Nephron (organoid): ENCODE measurements around the gene TMEM134.
A peak's percentile ranks its signal among the peaks of the same experiment; 100 is the strongest.

Experiments
- H3K27ac Mint-ChIP-seq, 3 experiments: 2 replicates each; pipeline ENCODE4 v1.8.0; 2020; ENCODE audit warnings: mixed read lengths in 3 of 3, mild to moderate bottlenecking in 2 of 3, moderate library complexity in 1 of 3
- H3K27me3 Mint-ChIP-seq: 2 replicates; pipeline ENCODE4 v1.8.0; 2021; ENCODE audit warnings: low read depth, mild to moderate bottlenecking, moderate library complexity, mixed read lengths
- H3K36me3 Mint-ChIP-seq: 2 replicates; pipeline ENCODE4 v1.8.0; 2020; ENCODE audit warnings: low read depth, mixed read lengths
- H3K4me1 Mint-ChIP-seq: 2 replicates; pipeline ENCODE4 v1.8.0; 2020; ENCODE audit warnings: mixed read lengths
- H3K4me3 Mint-ChIP-seq, 3 experiments: 2 replicates each; pipeline ENCODE4 v1.8.0; 2020; ENCODE audit warnings: mild to moderate bottlenecking in 3 of 3, mixed read lengths in 3 of 3, moderate library complexity in 2 of 3
- H3K9me3 Mint-ChIP-seq: 2 replicates; pipeline ENCODE4 v1.8.0; 2020; ENCODE audit warnings: mixed read lengths
- TF ChIP-seq, protein P1 (sequence below), 3 experiments: fragments of 200-600 bp; sonication (generic); IDR thresholded peaks; one replicate each; pipeline ENCODE4 v1.5.0; 2021; ENCODE audit warnings: antibody characterized with exemption in 3 of 3; ENCODE audit not compliant: unreplicated experiment in 3 of 3

TMEM134 gene

DNA sequence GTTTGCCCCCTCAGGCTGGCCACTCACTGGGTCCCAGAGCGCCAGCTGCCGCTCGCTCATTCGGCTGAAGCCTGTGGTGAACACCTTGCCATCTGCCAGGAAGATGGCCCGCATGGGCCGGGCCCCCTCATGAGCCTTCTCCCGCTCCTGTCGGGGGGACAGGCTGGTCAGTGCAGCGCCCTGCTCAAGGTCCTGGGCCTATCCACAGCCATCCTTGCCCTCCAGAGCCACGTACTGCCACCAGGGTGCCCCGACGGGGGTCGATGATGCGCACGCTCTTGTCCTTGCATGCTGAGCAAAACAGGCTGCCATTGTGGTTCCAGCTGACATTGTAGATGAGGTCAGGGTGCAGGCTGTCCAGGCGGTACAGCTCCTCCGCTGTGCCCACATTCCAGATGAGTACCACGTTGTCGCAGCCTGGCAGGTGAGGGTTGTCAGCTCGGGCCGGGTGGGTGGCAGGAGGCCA is 27.9 kb downstream of the TMEM134 start:
- peaks cover 4% of the 10 kb centered on the region for H3K36me3 Mint-ChIP-seq

DNA sequence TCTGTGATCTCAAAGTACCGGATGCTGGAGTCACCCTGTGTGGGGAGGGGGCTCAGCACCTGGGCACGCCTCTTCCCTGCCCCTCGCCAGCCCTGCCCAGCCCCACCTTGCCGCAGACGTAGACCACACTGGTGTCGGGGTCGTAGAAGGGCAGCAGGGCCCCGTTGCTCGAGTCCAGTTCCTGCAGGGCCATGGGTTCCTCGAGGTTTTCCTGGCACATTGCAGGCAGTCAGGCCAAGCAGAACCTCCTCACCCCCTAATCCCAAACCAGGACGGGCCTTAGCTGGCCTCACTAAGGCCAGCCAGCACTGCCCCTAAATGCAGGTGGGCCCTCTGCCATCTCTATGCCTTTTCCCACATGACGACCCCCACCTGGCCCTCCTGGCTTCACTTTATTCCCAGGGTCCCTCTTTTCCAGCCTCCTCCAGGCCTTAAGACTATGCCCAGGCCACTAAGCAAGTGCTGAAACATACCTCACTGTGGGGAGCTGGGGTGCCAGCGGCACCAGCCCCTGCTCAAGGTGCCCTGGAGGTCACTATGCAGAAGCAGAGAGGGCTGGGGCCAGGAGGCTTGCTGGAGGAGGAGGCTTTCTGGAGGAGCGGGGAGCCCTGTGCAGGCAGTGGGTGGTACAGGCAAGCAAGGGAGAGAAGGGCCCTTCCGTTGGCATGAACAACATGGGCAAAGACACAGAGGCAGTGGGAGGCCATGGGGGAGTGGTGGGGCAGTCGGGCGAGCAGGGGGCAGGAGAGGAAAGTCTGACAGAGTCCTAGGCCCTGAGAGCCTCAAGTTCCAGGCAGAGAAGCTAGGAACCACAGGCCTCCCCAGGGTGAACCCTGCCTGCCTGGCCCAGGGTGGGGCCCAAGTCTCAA is 28.6 kb downstream of the TMEM134 start:
- Mint-ChIP-seq H3K9me3 (no peaks in the 10 kb centered on the region), H3K36me3 (peaks cover 4% of the 10 kb centered on the region), H3K4me1 (peaks cover 5% of the 10 kb centered on the region), H3K27me3 (no peaks in the 10 kb centered on the region), H3K4me3 (peak overlapping the region; percentile 50 to 54 (median 53)), H3K27ac (peak overlapping the region in 1 of 3 experiments; percentile 52)
- TF ChIP-seq, protein P1, sequence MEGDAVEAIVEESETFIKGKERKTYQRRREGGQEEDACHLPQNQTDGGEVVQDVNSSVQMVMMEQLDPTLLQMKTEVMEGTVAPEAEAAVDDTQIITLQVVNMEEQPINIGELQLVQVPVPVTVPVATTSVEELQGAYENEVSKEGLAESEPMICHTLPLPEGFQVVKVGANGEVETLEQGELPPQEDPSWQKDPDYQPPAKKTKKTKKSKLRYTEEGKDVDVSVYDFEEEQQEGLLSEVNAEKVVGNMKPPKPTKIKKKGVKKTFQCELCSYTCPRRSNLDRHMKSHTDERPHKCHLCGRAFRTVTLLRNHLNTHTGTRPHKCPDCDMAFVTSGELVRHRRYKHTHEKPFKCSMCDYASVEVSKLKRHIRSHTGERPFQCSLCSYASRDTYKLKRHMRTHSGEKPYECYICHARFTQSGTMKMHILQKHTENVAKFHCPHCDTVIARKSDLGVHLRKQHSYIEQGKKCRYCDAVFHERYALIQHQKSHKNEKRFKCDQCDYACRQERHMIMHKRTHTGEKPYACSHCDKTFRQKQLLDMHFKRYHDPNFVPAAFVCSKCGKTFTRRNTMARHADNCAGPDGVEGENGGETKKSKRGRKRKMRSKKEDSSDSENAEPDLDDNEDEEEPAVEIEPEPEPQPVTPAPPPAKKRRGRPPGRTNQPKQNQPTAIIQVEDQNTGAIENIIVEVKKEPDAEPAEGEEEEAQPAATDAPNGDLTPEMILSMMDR (IDR thresholded peaks at IDR 0.05; ENCODE audit: unreplicated experiment in 3 of 3) = no peak

More for the DNA sequence above, 27.9 kb downstream of the TMEM134 start:
- TF ChIP-seq, protein P1 (IDR thresholded peaks at IDR 0.05; ENCODE audit: unreplicated experiment in 3 of 3) = no peak
- peaks cover 5% of the 10 kb centered on the region for H3K4me1 Mint-ChIP-seq
- H3K27ac Mint-ChIP-seq = no peak overlapping the region
- H3K9me3 Mint-ChIP-seq = no peaks in the 10 kb centered on the region
- H3K27me3 Mint-ChIP-seq = no peaks in the 10 kb centered on the region
- H3K4me3 Mint-ChIP-seq = peak overlapping the region; percentile 22 to 44 (median 34)

DNA sequence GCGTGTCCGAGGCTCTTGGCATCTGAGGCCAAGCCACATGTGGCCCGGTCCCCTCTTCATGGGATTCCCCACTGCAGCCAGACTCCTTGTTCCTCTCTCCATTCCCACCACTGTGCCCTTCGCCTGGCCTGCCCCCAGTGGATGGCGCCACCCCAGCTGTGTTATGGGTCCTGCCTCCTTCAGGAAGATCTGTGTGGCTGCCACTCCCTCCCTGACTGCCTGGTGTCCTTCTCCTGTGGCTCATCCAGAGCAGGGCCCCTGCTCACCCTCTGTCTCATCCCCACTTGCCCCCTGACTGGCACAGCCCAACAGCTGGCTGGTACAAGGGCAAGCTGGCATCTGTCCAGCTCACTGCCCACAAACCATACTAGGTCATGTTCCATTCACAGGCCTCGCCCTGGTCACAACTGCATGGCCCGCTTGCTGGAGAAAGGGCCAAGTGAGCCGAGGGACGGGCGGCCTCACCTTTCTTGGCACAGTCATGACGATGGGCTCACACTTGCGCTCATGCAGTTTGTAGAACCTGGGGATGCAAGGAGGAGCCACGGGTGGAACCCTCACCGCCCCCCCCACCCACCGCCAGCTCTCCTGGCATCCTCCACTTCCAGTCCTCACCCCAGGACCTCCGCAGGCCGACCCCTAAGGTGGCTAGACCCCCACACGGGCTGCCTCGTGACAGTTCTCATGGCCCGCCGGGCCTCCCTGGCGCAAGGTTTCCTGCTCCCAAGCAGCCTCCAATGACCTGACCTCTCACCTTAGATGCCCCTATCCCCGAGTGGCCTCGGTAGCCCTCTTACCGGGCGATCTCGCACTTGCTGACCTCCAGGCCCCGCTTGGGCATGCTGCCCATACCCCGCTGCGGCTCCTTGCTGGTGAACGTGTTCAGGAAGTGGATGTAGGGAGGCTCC is 29.5 kb downstream of the TMEM134 start:
- H3K4me3 Mint-ChIP-seq = peak overlapping the region in 2 of 3 experiments; percentile 14 to 19
- H3K36me3 Mint-ChIP-seq = peaks cover 4% of the 10 kb centered on the region
- peak overlapping the region; percentile 19 to 61 (median 52) for H3K27ac Mint-ChIP-seq
- H3K27me3 Mint-ChIP-seq = no peaks in the 10 kb centered on the region
- no peaks in the 10 kb centered on the region for H3K9me3 Mint-ChIP-seq
- peaks cover 5% of the 10 kb centered on the region for H3K4me1 Mint-ChIP-seq
- TF ChIP-seq, protein P1 (IDR thresholded peaks at IDR 0.05; ENCODE audit: unreplicated experiment in 3 of 3) = no peak

DNA sequence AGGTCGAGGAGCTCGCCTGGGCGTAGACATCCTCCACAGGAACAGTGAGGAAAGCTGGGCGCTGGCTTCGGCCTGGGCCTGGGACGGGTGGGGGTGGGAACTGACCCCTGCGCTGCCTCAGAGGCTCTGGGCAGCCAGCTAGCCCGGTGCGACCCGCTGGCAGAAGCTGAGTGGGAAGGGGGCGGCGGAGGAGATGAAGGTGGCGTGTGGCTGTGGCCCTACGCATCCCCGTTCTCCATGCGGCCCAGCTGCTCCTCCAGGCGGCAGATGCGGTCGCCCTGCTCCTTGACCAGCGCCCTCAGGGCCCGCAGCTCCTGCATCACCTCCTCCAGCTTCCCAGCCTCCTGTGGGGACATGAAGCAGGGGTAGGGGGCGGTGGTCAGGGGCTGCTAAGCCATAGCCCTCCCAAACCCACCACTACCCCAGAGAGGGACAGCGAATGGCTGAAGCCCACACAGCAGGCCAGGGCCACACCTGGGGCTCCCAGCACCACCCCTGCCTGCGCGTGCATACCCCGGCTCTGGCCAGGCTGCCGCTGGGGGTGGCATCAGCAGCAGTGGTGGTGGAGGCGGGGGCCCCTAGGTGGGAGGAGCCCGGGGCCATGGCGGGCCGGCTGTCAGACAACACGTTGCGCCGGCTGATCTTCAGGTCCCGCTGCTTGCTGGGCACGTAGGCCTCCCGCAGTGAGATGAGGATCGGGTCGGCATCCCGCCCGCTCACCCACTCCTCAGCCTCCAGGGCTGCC is 30.7 kb downstream of the TMEM134 start:
- no peaks in the 10 kb centered on the region for H3K27me3 Mint-ChIP-seq
- H3K9me3 Mint-ChIP-seq = no peaks in the 10 kb centered on the region
- TF ChIP-seq, protein P1 (IDR thresholded peaks at IDR 0.05; ENCODE audit: unreplicated experiment in 3 of 3) = no peak
- no peak overlapping the region for H3K27ac Mint-ChIP-seq
- no peak overlapping the region for H3K4me3 Mint-ChIP-seq
- peaks cover 4% of the 10 kb centered on the region for H3K36me3 Mint-ChIP-seq
- peaks cover 5% of the 10 kb centered on the region for H3K4me1 Mint-ChIP-seq

DNA sequence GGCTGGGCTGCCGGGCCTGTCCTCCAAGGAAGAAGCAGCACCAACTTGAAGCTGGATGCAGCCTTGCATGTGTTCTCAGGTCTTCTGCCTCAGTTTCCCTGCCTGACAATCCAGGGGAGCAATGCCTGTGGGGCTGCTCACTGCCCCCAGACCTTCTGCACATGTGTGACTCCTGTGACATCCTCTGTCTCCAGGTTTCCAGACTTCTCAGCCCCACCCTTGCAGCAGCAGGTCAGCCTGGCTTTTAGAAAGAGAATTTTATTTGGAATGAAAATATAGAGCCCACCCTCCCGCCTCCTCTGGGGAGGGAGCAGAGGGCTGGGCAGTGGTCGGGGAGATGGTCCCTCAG is 31.3 kb downstream of the TMEM134 start:
- H3K36me3 Mint-ChIP-seq = peaks cover 4% of the 10 kb centered on the region
- no peak overlapping the region for H3K4me3 Mint-ChIP-seq
- H3K4me1 Mint-ChIP-seq = peaks cover 5% of the 10 kb centered on the region
- no peaks in the 10 kb centered on the region for H3K9me3 Mint-ChIP-seq
- no peaks in the 10 kb centered on the region for H3K27me3 Mint-ChIP-seq
- no peak overlapping the region for H3K27ac Mint-ChIP-seq
- TF ChIP-seq, protein P1 (IDR thresholded peaks at IDR 0.05; ENCODE audit: unreplicated experiment in 3 of 3) = no peak
